Mesendoderm (in vitro differentiated cells): ENCODE results near the gene GTF2IRD1.
"Not testable (repeated sequence)": the region's sequence is repeated elsewhere in the genome, so short reads cannot be mapped to it uniquely, and the experiment has no call there.

Experiments
- DNase-seq: peaks from one replicate; pipeline ENCODE4 v3.0.0; 2013
- H2AK5ac ChIP-seq: 2 replicates; pipeline ENCODE4 v1.6.1; 2013; ENCODE audit warnings: low read length, inconsistent platforms
- H2BK120ac ChIP-seq: 2 replicates; pipeline ENCODE4 v1.6.1; 2013; ENCODE audit warnings: low read depth, mild to moderate bottlenecking, low read length, moderate library complexity, mixed read lengths
- H2BK15ac ChIP-seq: replicated peaks from 2 replicates; pipeline ENCODE4 v1.6.1; 2013; ENCODE audit warnings: low read depth, mild to moderate bottlenecking, moderate library complexity
- H2BK5ac ChIP-seq: 2 replicates; pipeline ENCODE4 v1.6.1; 2013; ENCODE audit warnings: low read length, inconsistent platforms
- H3K18ac ChIP-seq: 2 replicates; pipeline ENCODE4 v1.6.1; 2013; ENCODE audit warnings: mild to moderate bottlenecking, low read length, mixed read lengths
- H3K23ac ChIP-seq: one replicate; pipeline ENCODE4 v1.6.1; 2013; ENCODE audit warnings: low read length
- H3K27ac ChIP-seq: 2 replicates; pipeline ENCODE4 v1.5.1; 2013; ENCODE audit warnings: low read depth, mild to moderate bottlenecking, inconsistent platforms, low read length, moderate library complexity
- H3K27me3 ChIP-seq: 2 replicates; pipeline ENCODE4 v1.6.1; 2013; ENCODE audit warnings: low read length, control low read depth, mild to moderate bottlenecking, inconsistent platforms; ENCODE audit not compliant: insufficient read depth, poor library complexity
- H3K36me3 ChIP-seq: 2 replicates; pipeline ENCODE4 v1.6.1; 2013; ENCODE audit warnings: low read length, inconsistent platforms; ENCODE audit not compliant: control insufficient read depth, insufficient read depth
- H3K4ac ChIP-seq: one replicate; pipeline ENCODE4 v1.6.1; 2013; ENCODE audit warnings: low read depth, mild to moderate bottlenecking, low read length, moderate library complexity
- H3K4me1 ChIP-seq: 2 replicates; pipeline ENCODE4 v1.6.1; 2013; ENCODE audit warnings: low read depth, low read length, inconsistent platforms; ENCODE audit not compliant: control insufficient read depth
- H3K4me2 ChIP-seq: 2 replicates; pipeline ENCODE4 v1.6.1; 2013; ENCODE audit warnings: low read length
- H3K4me3 ChIP-seq: 2 replicates; pipeline ENCODE4 v1.5.1; 2013; ENCODE audit warnings: mild to moderate bottlenecking, low read length
- H3K56ac ChIP-seq: one replicate; pipeline ENCODE4 v1.6.1; 2013; ENCODE audit warnings: low read length
- H3K79me1 ChIP-seq: 2 replicates; pipeline ENCODE4 v1.6.1; 2013; ENCODE audit warnings: low read length, inconsistent platforms
- H3K79me2 ChIP-seq: 2 replicates; pipeline ENCODE4 v1.6.1; 2013; ENCODE audit warnings: mild to moderate bottlenecking, low read length; ENCODE audit not compliant: control insufficient read depth, insufficient read depth
- H3K9ac ChIP-seq: 2 replicates; pipeline ENCODE4 v1.6.1; 2013; ENCODE audit warnings: low read length, inconsistent platforms
- H4K5ac ChIP-seq: one replicate; pipeline ENCODE4 v1.6.1; 2013; ENCODE audit warnings: low read length
- H4K8ac ChIP-seq: one replicate; pipeline ENCODE4 v1.6.1; 2013; ENCODE audit warnings: low read depth, mild to moderate bottlenecking, control low read depth, low read length, moderate library complexity
- WGBS: extraction: QIAGEN DNeasy Blood & Tissue Kit; methylation state at CpG from one replicate; pipeline ENCODE4 v1.1.7; 2013; ENCODE audit warnings: low lambda C conversion rate, missing lambda C conversion rate; ENCODE audit not compliant: insufficient coverage; ENCODE audit errors: extremely low coverage; 5-methylcytosine and 5-hydroxymethylcytosine counted together

The GTF2IRD1 gene

GRCh38 chr7:74554178-74554577 lies 100.5 kb downstream of the GTF2IRD1 start:
- H3K23ac ChIP-seq: no peak overlapping the region
- peaks cover 3% of the 10 kb centered on the region for H3K36me3 ChIP-seq
- no peak overlapping the region for H4K5ac ChIP-seq
- H2BK5ac ChIP-seq: no peak overlapping the region
- no peak for DNase-seq
- H3K27ac ChIP-seq: no peak overlapping the region
- no peak overlapping the region for H3K56ac ChIP-seq
- no peak overlapping the region for H2BK15ac ChIP-seq
- no peaks in the 10 kb centered on the region for H3K79me2 ChIP-seq
- no peaks in the 10 kb centered on the region for H3K27me3 ChIP-seq
- H2BK120ac ChIP-seq: no peak overlapping the region
- no peak overlapping the region for H3K18ac ChIP-seq
- no peak overlapping the region for H3K4me3 ChIP-seq
- no peak overlapping the region for H3K9ac ChIP-seq
- H3K79me1 ChIP-seq: no peaks in the 10 kb centered on the region
- H2AK5ac ChIP-seq: no peak overlapping the region
- H3K4ac ChIP-seq: no peak overlapping the region
- WGBS: no CpG with 5 or more reads among the region's 7 CpGs
- no peaks in the 10 kb centered on the region for H3K4me1 ChIP-seq
- H3K4me2 ChIP-seq: no peak overlapping the region
- no peak overlapping the region for H4K8ac ChIP-seq

- Histone ChIP-seq H3K18ac (no peak overlapping the region), H3K4ac (no peak overlapping the region), H2BK120ac (no peak overlapping the region), H3K36me3 (peaks cover 3% of the 10 kb centered on the region), H3K79me2 (no peaks in the 10 kb centered on the region), H3K9ac (no peak overlapping the region), H2AK5ac (no peak overlapping the region), H3K23ac (no peak overlapping the region), H3K4me3 (no peak overlapping the region), H3K4me2 (no peak overlapping the region), H2BK15ac (no peak overlapping the region), H3K56ac (no peak overlapping the region), H3K27me3 (no peaks in the 10 kb centered on the region), H3K4me1 (no peaks in the 10 kb centered on the region), H4K8ac (no peak overlapping the region), H3K79me1 (no peaks in the 10 kb centered on the region), H4K5ac (no peak overlapping the region), H2BK5ac (no peak overlapping the region), H3K27ac (no peak overlapping the region)
- no peak for DNase-seq
- WGBS: no CpG with 5 or more reads among the region's 5 CpGs
Measured at GRCh38 chr7:74560086-74560719, 106.5 kb downstream of the GTF2IRD1 start.

GRCh38 chr7:74561898-74562613 lies 108.3 kb downstream of the GTF2IRD1 start:
- H4K8ac ChIP-seq: no peak overlapping the region
- H4K5ac ChIP-seq: no peak overlapping the region
- H2BK15ac ChIP-seq: no peak overlapping the region
- H3K36me3 ChIP-seq: peaks cover 3% of the 10 kb centered on the region
- no peak overlapping the region for H3K4ac ChIP-seq
- H3K4me1 ChIP-seq: no peaks in the 10 kb centered on the region
- H3K79me1 ChIP-seq: no peaks in the 10 kb centered on the region
- H3K4me3 ChIP-seq: no peak overlapping the region
- H2BK5ac ChIP-seq: no peak overlapping the region
- no peak overlapping the region for H3K23ac ChIP-seq
- no peak overlapping the region for H2AK5ac ChIP-seq
- no peak overlapping the region for H3K4me2 ChIP-seq
- H3K18ac ChIP-seq: no peak overlapping the region
- no peak for DNase-seq
- WGBS: no CpG with 5 or more reads among the region's 12 CpGs
- H3K9ac ChIP-seq: no peak overlapping the region
- no peak overlapping the region for H2BK120ac ChIP-seq
- no peak overlapping the region for H3K27ac ChIP-seq
- H3K27me3 ChIP-seq: no peaks in the 10 kb centered on the region
- no peak overlapping the region for H3K56ac ChIP-seq
- H3K79me2 ChIP-seq: no peaks in the 10 kb centered on the region

GRCh38 chr7:74563639-74564038 lies 109.9 kb downstream of the GTF2IRD1 start:
- H3K79me1 ChIP-seq, H4K5ac ChIP-seq, H4K8ac ChIP-seq, H2AK5ac ChIP-seq, H3K4ac ChIP-seq, H3K4me3 ChIP-seq, H3K4me2 ChIP-seq, H3K79me2 ChIP-seq, H3K27ac ChIP-seq, H3K18ac ChIP-seq, H2BK5ac ChIP-seq, H3K36me3 ChIP-seq, H3K27me3 ChIP-seq, H2BK120ac ChIP-seq, H3K56ac ChIP-seq, H3K4me1 ChIP-seq, H2BK15ac ChIP-seq, H3K9ac ChIP-seq, H3K23ac ChIP-seq, DNase-seq: not testable (repeated sequence)
- no CpG with 5 or more reads among the region's 6 CpGs for WGBS

GRCh38 chr7:74567318-74567668 lies 113.6 kb downstream of the GTF2IRD1 start:
- no peak overlapping the region for H3K23ac ChIP-seq
- no peaks in the 10 kb centered on the region for H3K79me1 ChIP-seq
- no peak overlapping the region for H3K9ac ChIP-seq
- H3K4me3 ChIP-seq: no peak overlapping the region
- no peaks in the 10 kb centered on the region for H3K27me3 ChIP-seq
- H2BK5ac ChIP-seq: no peak overlapping the region
- no peaks in the 10 kb centered on the region for H3K36me3 ChIP-seq
- no peaks in the 10 kb centered on the region for H3K4me1 ChIP-seq
- H2BK15ac ChIP-seq: no peak overlapping the region
- WGBS: no CpG with 5 or more reads among the region's 2 CpGs
- no peak overlapping the region for H3K27ac ChIP-seq
- H3K56ac ChIP-seq: no peak overlapping the region
- H4K8ac ChIP-seq: no peak overlapping the region
- no peak overlapping the region for H3K4ac ChIP-seq
- DNase-seq: no peak
- no peak overlapping the region for H3K4me2 ChIP-seq
- H3K18ac ChIP-seq: no peak overlapping the region
- H2AK5ac ChIP-seq: no peak overlapping the region
- H2BK120ac ChIP-seq: no peak overlapping the region
- no peaks in the 10 kb centered on the region for H3K79me2 ChIP-seq
- H4K5ac ChIP-seq: no peak overlapping the region

- no peak overlapping the region for H2AK5ac ChIP-seq
- no peak overlapping the region for H4K8ac ChIP-seq
- H3K4me3 ChIP-seq: no peak overlapping the region
- H3K27me3 ChIP-seq: no peaks in the 10 kb centered on the region
- H3K56ac ChIP-seq: no peak overlapping the region
- H3K4ac ChIP-seq: no peak overlapping the region
- no peak for DNase-seq
- H3K4me1 ChIP-seq: no peaks in the 10 kb centered on the region
- H3K79me2 ChIP-seq: no peaks in the 10 kb centered on the region
- H2BK120ac ChIP-seq: no peak overlapping the region
- no peak overlapping the region for H2BK15ac ChIP-seq
- no peak overlapping the region for H4K5ac ChIP-seq
- H3K4me2 ChIP-seq: no peak overlapping the region
- no peak overlapping the region for H3K27ac ChIP-seq
- WGBS: no CpG with 5 or more reads among the region's 5 CpGs
- H2BK5ac ChIP-seq: no peak overlapping the region
- no peaks in the 10 kb centered on the region for H3K36me3 ChIP-seq
- H3K18ac ChIP-seq: no peak overlapping the region
- no peak overlapping the region for H3K9ac ChIP-seq
- no peak overlapping the region for H3K23ac ChIP-seq
- H3K79me1 ChIP-seq: no peaks in the 10 kb centered on the region
Measured at GRCh38 chr7:74568658-74569057, 115.0 kb downstream of the GTF2IRD1 start.
